ENCODE results near the gene LCN9. TPM values are rescaled to one million over a fixed set of nuclear protein-coding genes. Genes with fewer than 3 reads are reported as not detected.

The LCN9 gene
- total and polyA plus RNA-seq, 2 of the 4 experiments (the other 2 are of a cell fraction): not detected

GRCh38 chr9:135648494-135649410 lies 14.4 kb upstream of the LCN9 start:
- Histone ChIP-seq H3K9me3 (ENCODE audit: control insufficient read depth, insufficient read depth, low read length) (peaks cover 25% of the 10 kb centered on the region), H3K4me1 (ENCODE audit: control insufficient read depth, insufficient read depth, low read length) (no peaks in the 10 kb centered on the region), H4K91ac (ENCODE audit: insufficient read depth, low read depth, low read length) (no peak overlapping the region), H2BK20ac (ENCODE audit: low read depth, low read length) (no peak overlapping the region), H2AK5ac (ENCODE audit: low read depth, low read length) (no peak overlapping the region), H3K56ac (ENCODE audit: extremely low read depth, insufficient read depth, low read length) (no peak overlapping the region), H3K9me1 (ENCODE audit: insufficient read depth, low read length) (no peaks in the 10 kb centered on the region), H4K20me1 (ENCODE audit: insufficient read depth, low read length) (no peaks in the 10 kb centered on the region), H2BK5ac (ENCODE audit: low read depth, low read length, poor library complexity, severe bottlenecking) (no peak overlapping the region), H3K4ac (ENCODE audit: low read depth, low read length) (no peak overlapping the region), H3K79me1 (ENCODE audit: low read depth in 1 of 2, low read length in 2 of 2) (no peaks in the 10 kb centered on the region), H3K9ac (ENCODE audit: low read depth, low read length) (no peak overlapping the region), H2BK120ac (ENCODE audit: low read depth, low read length) (no peak overlapping the region), H2AFZ (replicated peaks; ENCODE audit: low read length, poor library complexity) (no peak overlapping the region), H4K5ac (ENCODE audit: low read depth, low read length) (no peak overlapping the region), H2AK9ac (replicated peaks; ENCODE audit: low read depth, low read length, poor library complexity) (no peak overlapping the region), H3K36me3 (ENCODE audit: control insufficient read depth, insufficient read depth, low read length) (no peaks in the 10 kb centered on the region), H3K4me3 (ENCODE audit: insufficient read depth, low read depth, low read length) (no peak overlapping the region), H3K4me2 (ENCODE audit: low read depth, low read length) (no peak overlapping the region), H2BK15ac (ENCODE audit: low read depth, low read length) (no peak overlapping the region), H3K27ac (ENCODE audit: insufficient read depth, low read length) (no peak overlapping the region), H3K18ac (ENCODE audit: low read depth, low read length) (no peak overlapping the region), H4K8ac (ENCODE audit: low read depth in 2 of 2, low read length in 2 of 2) (no peak overlapping the region), H3K27me3 (ENCODE audit: control insufficient read depth, insufficient read depth, low read length) (no peaks in the 10 kb centered on the region), H3K23ac (ENCODE audit: low read depth, low read length) (no peak overlapping the region), H3K14ac (replicated peaks; ENCODE audit: low read depth, low read length) (no peak overlapping the region)
- dilution Hi-C loops (cut with HindIII; ENCODE audit: low sequenced_read_pairs, unreplicated experiment): no loop called here
- ChIA-PET CTCF (no interaction called here), POLR2A (ENCODE audit: unreplicated experiment) (no interaction called here)
- WGBS, 2 experiments (ENCODE audit: extremely low coverage in 2 of 2, insufficient read length in 1 of 2): 70% methylated on average over 2 of the region's 10 CpGs; no CpG with 5 or more reads in 1 of the 2 experiments
- no TSS peak for BruUV-seq (replicated peaks)
- DNase-seq: no peak
- in situ Hi-C loops (cut with MboI; ENCODE audit: low sequenced_read_pairs): no loop called here
- intact Hi-C loops (cut with micrococcal nuclease): no loop called here
- no peak for ATAC-seq (ENCODE audit: low read depth)
- TF ChIP-seq MAFK (IDR thresholded peaks at IDR 0.05; ENCODE audit: low read depth, low read length): no peak
- no peak for TF ChIP-seq RCOR1 (IDR thresholded peaks at IDR 0.05; ENCODE audit: insufficient replicate concordance, low read length)
- no peak for TF ChIP-seq RFX5 (IDR thresholded peaks at IDR 0.05; ENCODE audit: low read depth, low read length)
- TF ChIP-seq CTCF (conservative IDR thresholded peaks at IDR 0.05; ENCODE audit: low read depth, low read length): no peak
- TF ChIP-seq RAD21 (IDR thresholded peaks at IDR 0.05; ENCODE audit: low read length): no peak
- no peak for TF ChIP-seq FOS (IDR thresholded peaks at IDR 0.05; ENCODE audit: low read depth, low read length)
